ENCODE results near the gene AEBP1. TPM values are rescaled to one million over a fixed set of nuclear protein-coding genes. Genes with fewer than 3 reads are reported as not detected.

The AEBP1 gene
- total RNA-seq, 2 donors from 2014 or later: 84.4 to 193 TPM

- no peak overlapping the region for H3K27ac ChIP-seq
- DNase-seq (ENCODE audit: low spot score): no peak
- H3K36me3 ChIP-seq: no peaks in the 10 kb centered on the region
- TF ChIP-seq CTCF (IDR thresholded peaks at IDR 0.05): no peak
- no peak overlapping the region for H3K4me3 ChIP-seq
- peaks cover 0 to 7% of the 10 kb centered on the region in 2 donors for H3K4me1 ChIP-seq
- no peaks in the 10 kb centered on the region for H3K9me3 ChIP-seq
- H3K27me3 ChIP-seq: no peaks in the 10 kb centered on the region
Observed at GRCh38 chr7:44150966-44151941, 47.1 kb downstream of the AEBP1 start.

- no peak for DNase-seq (ENCODE audit: low spot score)
- Histone ChIP-seq H3K4me1 (no peaks in the 10 kb centered on the region), H3K27ac (no peak overlapping the region), H3K27me3 (no peaks in the 10 kb centered on the region), H3K36me3 (no peaks in the 10 kb centered on the region), H3K4me3 (no peak overlapping the region), H3K9me3 (no peaks in the 10 kb centered on the region)
- TF ChIP-seq CTCF (IDR thresholded peaks at IDR 0.05): no peak
Observed at GRCh38 chr7:44151956-44152355, 47.8 kb downstream of the AEBP1 start.

DNA sequence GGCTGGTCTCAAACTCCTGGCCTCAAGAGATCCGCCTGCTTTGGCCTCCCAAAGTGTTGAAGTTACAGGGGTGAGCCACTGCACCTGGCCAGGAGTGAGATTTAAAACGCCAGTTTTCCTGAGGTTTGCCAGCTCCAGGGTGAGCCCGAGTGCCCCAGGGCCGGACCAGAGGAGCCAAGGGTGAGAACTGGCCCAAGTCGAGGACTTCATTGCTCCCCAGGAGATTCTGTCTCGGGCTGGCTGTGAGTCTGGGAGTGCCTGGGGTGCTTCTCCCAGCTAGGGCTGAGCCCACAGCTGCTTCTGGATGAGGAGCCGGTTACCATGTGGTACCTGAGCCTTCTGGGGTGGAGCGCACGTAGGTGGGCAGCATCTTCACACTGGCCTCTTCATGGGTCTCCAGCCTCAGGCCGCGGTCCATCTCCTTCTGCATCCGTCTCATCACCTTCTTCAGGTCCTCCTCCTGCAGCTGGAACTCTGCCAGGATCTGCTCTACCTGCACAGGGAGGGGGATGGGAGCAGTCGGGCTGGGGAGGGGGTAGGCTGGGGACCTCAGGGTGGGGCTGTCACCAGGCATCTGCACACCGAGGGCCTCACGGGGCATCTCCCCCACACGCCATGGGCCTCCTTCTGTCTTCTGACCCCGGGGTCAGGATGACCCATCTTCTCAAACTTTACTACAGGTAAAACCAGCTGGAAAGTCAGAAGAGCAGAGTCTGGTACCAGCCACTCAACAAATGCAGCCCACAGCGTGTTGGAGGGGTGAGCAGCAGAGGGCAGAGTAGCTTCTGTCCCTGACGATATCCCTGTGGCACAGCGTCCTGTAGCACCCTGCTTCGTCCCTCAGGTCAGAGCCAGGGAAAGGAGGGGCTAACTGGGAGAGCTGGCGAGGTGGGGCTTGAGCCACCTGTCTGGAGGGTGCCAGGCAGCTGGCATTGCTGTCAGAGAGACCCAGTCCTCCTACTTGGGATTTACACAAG lies 49.1 kb downstream of the AEBP1 start:
- DNase-seq (ENCODE audit: low spot score): no peak
- Histone ChIP-seq H3K4me3 (no peak overlapping the region), H3K36me3 (no peaks in the 10 kb centered on the region), H3K9me3 (no peaks in the 10 kb centered on the region), H3K27ac (no peak overlapping the region), H3K4me1 (no peaks in the 10 kb centered on the region), H3K27me3 (no peaks in the 10 kb centered on the region)
- TF ChIP-seq CTCF (IDR thresholded peaks at IDR 0.05): peak in 1 of 2 donors; percentile 30

DNA sequence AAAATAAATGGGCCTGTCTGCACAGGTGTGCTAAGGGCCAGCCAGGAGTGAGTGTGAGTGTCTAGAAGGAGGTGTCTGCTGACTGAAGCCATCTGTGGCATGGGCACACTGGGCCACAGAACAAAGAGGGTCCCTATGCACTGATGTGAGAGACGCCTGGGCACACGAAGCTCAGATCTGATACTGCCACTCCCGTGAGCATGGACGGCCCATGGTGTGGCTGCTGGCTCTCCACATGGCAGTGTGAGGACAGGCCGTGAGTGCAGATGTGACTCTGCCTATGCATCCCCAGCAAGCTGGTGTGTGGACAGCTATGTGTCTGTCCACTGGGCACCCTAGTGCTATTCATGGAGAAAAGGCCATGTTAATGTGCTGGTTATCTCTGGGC lies 49.8 kb downstream of the AEBP1 start:
- Histone ChIP-seq H3K4me3 (no peak overlapping the region), H3K27ac (no peak overlapping the region), H3K4me1 (no peaks in the 10 kb centered on the region), H3K27me3 (no peaks in the 10 kb centered on the region), H3K9me3 (no peaks in the 10 kb centered on the region), H3K36me3 (no peaks in the 10 kb centered on the region)
- DNase-seq (ENCODE audit: low spot score): no peak
- TF ChIP-seq CTCF (IDR thresholded peaks at IDR 0.05): no peak

GRCh38 chr7:44154703-44155102 lies 50.6 kb downstream of the AEBP1 start:
- no peaks in the 10 kb centered on the region for H3K27me3 ChIP-seq
- H3K9me3 ChIP-seq: no peaks in the 10 kb centered on the region
- H3K4me3 ChIP-seq: no peak overlapping the region
- no peak overlapping the region for H3K27ac ChIP-seq
- TF ChIP-seq CTCF (IDR thresholded peaks at IDR 0.05): no peak
- no peaks in the 10 kb centered on the region for H3K36me3 ChIP-seq
- no peak for DNase-seq (ENCODE audit: low spot score)
- H3K4me1 ChIP-seq: peaks cover 0 to 6% of the 10 kb centered on the region in 2 donors

All from right atrium auricular region (tissue), 2 donors.